Erythroblast (primary cell): Measurements from ENCODE around the gene PIGC.
A peak's percentile ranks its signal among the peaks of the same experiment; 100 is the strongest.

Experiments used
- GATA1 ChIP-seq: IDR thresholded peaks from 2 replicates; pipeline ENCODE4 v1.6.1; 2011; ENCODE audit warnings: low read depth, mild to moderate bottlenecking, control low read depth, low read length, moderate library complexity
- POLR2A ChIP-seq: IDR thresholded peaks from 2 replicates; pipeline ENCODE4 v1.6.1; 2011; ENCODE audit warnings: mild to moderate bottlenecking, low read length

DNA sequence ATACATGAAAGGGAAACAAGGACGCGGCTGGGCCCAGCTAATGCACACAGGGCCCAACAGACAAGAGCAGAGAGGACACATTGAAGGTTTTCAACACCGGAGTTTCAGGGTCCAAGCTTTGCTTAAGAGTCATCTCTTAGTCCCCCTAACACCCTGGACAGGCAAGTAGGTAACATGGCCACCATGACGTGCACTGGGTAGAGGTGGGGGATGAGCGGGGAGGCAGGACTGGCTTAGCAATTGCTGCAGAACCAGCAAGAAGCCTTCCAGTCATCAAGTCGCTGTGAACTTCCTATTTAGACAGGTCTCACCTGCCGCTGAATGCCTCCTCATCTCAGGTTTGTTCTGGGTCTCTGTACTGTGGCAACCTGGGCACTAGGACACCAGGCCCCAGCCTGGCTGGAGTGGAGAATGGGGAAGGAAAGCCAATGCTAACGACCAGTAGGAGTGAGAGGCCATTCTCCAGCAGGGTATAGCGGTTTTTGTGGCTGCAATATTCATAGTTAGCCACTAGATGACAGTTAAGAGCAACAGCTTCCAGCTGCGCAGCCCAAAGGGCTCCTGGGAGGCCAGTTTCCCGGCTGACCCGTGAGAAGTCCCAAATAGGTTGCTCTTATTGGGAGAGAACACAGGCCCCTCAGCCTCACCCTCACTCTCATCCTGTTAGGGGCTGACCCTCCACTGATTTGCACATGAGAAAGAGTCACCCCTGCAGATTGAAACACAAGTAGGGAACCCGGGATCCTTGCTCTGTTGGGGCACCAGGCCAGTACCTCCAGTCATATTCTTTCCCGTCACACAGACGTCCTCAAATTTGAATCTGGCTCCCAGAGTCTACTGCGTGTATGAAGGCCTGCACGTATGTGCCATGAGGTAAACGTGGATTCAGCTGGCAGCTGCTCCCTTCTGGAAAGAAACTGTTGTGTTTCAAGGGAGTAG is 6.0 kb upstream of the PIGC start:
- TF ChIP-seq POLR2A: peak; percentile 33
- TF ChIP-seq GATA1: no peak
